Muscle layer of colon (tissue), 2 donors: ENCODE measurements around the gene CGA.

Source experiments
- H3K27ac ChIP-seq: one replicate; pipeline ENCODE4 v1.7.0; 2013; ENCODE audit warnings: low read depth, mild to moderate bottlenecking, low read length, moderate library complexity
- H3K27me3 ChIP-seq, 2 donors: one replicate each; pipeline ENCODE4 v1.7.0; 2013; ENCODE audit warnings: low read length in 2 of 2, mild to moderate bottlenecking in 2 of 2; ENCODE audit not compliant: insufficient read depth in 2 of 2, control insufficient read depth in 1 of 2
- H3K36me3 ChIP-seq: one replicate; pipeline ENCODE4 v1.7.0; 2013; ENCODE audit warnings: mild to moderate bottlenecking, low read length; ENCODE audit not compliant: insufficient read depth
- H3K4me1 ChIP-seq: one replicate; pipeline ENCODE4 v1.7.0; 2013; ENCODE audit warnings: mild to moderate bottlenecking, low read length; ENCODE audit not compliant: insufficient read depth
- H3K4me3 ChIP-seq, 2 donors: one replicate each; pipeline ENCODE4 v1.7.0; 2013; ENCODE audit warnings: low read length in 2 of 2, low read depth in 1 of 2, mild to moderate bottlenecking in 1 of 2, moderate library complexity in 1 of 2
- H3K9ac ChIP-seq: one replicate; pipeline ENCODE4 v1.7.0; 2013; ENCODE audit warnings: low read length
- H3K9me3 ChIP-seq: one replicate; pipeline ENCODE4 v1.7.0; 2013; ENCODE audit warnings: mild to moderate bottlenecking, low read length
- donor health status: abdominal sarcoma.
- donor health status: Adenocarcinoma of cecum.

CGA gene

DNA sequence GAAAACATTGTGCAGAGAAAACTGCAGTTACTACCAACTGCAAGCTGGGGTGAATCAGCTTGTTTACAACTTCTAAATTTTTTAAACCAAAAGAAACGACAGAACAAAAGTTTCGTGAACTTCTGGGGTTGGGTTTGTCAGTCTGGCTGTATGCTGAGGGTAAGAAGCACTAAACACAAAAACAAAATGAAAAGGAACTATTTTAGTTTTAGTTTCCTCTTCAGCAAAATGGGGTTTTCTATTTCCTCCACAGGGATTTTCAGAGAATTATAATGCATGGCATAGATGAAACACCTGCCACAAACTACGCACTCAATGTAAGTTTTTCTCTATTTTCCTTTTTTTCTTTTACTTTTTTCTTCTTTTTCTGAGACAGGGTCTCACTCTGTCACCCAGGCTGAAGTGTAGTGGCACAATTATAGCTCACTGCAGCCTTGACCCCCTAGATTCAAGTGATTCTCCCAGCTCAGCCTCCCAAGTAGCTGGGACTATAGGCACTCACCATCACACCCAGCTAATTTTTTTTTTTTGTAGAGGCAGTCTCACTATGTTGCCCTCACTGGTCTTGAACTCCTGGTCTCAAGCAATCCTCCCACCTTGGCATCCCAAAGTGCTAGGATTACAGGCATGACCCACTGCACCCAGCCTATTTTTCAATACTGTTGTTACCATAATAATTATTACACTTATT lies 40.6 kb downstream of the CGA start:
- no peak overlapping the region for H3K27ac ChIP-seq
- H3K9ac ChIP-seq = no peak overlapping the region
- no peaks in the 10 kb centered on the region for H3K36me3 ChIP-seq
- no peaks in the 10 kb centered on the region for H3K4me1 ChIP-seq
- H3K4me3 ChIP-seq = no peak overlapping the region
- no peaks in the 10 kb centered on the region for H3K27me3 ChIP-seq
- H3K9me3 ChIP-seq = no peaks in the 10 kb centered on the region

DNA sequence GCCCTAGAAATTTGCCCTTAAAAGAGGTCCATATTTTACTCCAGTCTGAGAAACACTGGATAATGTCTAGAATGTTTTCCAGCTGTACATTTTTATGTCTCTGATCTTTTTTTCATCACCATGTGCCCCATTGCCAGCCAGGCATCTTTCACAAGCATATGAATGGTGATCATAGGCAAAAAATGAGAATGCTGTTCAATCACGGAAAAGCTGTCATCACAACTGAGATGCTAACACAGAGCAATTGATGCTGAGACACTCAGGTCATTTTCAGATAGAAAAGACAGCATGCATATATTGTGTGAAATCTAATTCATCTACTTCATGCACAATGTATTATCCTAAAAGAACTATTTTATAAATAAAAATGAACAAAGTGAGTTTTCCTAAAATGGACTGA lies 41.6 kb downstream of the CGA start:
- no peak overlapping the region for H3K9ac ChIP-seq
- H3K4me1 ChIP-seq = no peaks in the 10 kb centered on the region
- H3K36me3 ChIP-seq = no peaks in the 10 kb centered on the region
- no peaks in the 10 kb centered on the region for H3K27me3 ChIP-seq
- no peak overlapping the region for H3K27ac ChIP-seq
- H3K9me3 ChIP-seq = no peaks in the 10 kb centered on the region
- H3K4me3 ChIP-seq = no peak overlapping the region

DNA sequence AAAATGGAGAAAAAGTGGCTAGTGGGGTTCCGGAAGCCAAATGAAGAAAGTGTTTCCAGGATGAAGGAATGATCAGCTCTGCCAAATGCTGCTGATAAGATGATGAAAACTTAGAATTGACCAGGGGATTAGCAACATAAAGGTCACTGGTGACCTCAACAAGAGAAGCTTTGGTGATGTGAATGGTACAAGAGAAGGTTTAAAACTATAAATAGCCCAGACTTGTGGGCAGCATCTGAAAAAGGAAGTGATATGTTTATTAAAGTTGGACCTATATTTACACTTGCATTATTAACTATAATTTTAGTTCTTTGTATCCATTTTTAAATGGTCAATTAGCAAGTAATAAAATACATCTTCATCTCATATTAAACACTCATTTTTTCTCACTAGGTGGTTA lies 45.1 kb downstream of the CGA start:
- H3K9ac ChIP-seq = no peak overlapping the region
- H3K4me3 ChIP-seq = no peak overlapping the region
- H3K27me3 ChIP-seq = no peaks in the 10 kb centered on the region
- H3K4me1 ChIP-seq = no peaks in the 10 kb centered on the region
- no peaks in the 10 kb centered on the region for H3K36me3 ChIP-seq
- no peaks in the 10 kb centered on the region for H3K9me3 ChIP-seq
- no peak overlapping the region for H3K27ac ChIP-seq

DNA sequence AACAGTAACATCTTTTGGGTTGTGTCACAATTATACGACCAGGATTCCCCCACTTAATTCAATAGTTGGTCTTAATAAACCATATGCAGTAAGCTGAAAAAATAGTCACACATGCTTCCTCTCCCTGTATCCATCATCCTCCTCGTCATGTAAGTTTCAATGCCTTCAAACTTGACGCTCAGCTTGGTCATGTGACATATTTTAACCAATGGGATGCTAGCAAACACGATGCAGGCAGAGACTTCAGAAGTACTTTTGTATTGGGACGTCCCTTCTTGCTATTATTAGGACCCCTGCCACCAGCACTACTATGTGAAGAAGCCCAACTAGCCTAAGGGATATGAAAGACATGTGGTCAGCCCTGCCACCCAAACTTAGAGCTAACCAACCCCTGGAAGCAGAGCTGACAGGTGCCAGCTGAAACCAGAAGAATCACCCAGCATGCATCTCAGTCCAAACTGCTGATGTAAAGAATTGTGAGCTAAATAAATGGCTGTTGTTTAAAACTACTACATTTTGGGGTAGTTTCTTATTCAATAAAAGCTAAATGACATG lies 49.3 kb downstream of the CGA start:
- H3K9ac ChIP-seq = no peak overlapping the region
- H3K9me3 ChIP-seq = no peaks in the 10 kb centered on the region
- no peaks in the 10 kb centered on the region for H3K36me3 ChIP-seq
- no peaks in the 10 kb centered on the region for H3K4me1 ChIP-seq
- H3K4me3 ChIP-seq = no peak overlapping the region
- H3K27ac ChIP-seq = no peak overlapping the region
- no peaks in the 10 kb centered on the region for H3K27me3 ChIP-seq

DNA sequence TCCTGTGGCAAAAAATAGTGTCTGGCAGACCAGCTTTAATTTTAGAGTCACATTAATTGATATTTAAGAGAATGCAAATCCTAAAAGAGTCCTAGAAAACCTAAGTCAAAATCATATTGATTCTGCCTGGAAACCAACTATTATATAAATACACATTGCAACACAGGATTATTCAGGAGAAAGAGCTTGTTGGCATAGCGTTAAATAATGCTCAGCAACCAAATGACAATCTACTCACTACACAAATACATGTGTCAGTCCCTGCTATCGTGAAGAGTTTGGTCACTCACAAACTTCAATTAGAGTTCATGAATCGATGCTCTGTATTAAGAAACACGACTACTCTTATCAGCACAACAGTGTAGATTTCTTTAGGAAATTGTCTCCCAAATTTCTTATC lies 54.2 kb downstream of the CGA start:
- no peaks in the 10 kb centered on the region for H3K36me3 ChIP-seq
- H3K9ac ChIP-seq = no peak overlapping the region
- H3K4me3 ChIP-seq = no peak overlapping the region
- H3K27ac ChIP-seq = no peak overlapping the region
- no peaks in the 10 kb centered on the region for H3K9me3 ChIP-seq
- no peaks in the 10 kb centered on the region for H3K27me3 ChIP-seq
- no peaks in the 10 kb centered on the region for H3K4me1 ChIP-seq
